Activated gamma-delta T cell (primary cell): ENCODE results near the gene PRICKLE2.

ENCODE experiments used
- DNase-seq: peaks from one replicate; lab custom pipeline; 2025; lab: John Stamatoyannopoulos, UW

The PRICKLE2 gene

DNA sequence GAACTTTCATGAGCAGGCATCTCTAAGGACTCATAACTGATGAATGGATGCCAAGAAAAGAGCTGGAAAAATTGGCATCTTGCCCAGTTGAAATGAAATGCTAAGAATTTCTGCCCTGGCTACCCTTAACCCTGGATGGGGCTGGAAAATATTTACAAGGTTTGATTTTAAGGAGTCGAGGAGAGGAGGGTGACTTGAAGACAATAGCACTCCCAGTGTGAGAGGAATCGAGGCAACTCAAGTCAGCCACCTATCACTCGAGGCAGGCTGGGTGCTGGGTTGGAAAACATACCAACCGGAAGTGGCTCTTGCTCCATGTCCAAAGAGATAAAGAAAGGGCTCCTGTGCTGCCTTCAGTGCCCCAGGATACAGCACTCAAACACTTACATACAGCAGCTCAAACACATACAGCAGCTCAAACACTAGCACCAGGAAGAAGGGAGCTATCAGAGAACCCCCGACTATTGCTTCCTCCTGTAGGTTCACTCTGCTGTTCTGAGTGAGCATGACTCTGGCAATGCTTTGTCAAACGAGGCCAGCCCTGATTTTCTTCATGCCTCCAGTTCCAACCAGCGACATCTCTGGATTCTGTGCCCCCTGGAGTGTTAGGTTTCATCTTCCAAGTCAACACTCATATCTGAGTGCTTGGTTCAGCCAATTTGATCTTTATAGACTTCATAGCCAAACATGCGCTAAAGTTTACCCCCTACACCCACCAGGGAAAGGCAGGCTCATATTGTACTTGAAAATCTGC, 4.9 kb downstream of the PRICKLE2 start:
- DNase-seq = no peak

GRCh38 chr3:64218746-64219145, 6.5 kb downstream of the PRICKLE2 start:
- DNase-seq = no peak

GRCh38 chr3:64218329-64218728, 6.9 kb downstream of the PRICKLE2 start:
- no peak for DNase-seq

GRCh38 chr3:64216274-64217147, 8.8 kb downstream of the PRICKLE2 start:
- DNase-seq = no peak

DNA sequence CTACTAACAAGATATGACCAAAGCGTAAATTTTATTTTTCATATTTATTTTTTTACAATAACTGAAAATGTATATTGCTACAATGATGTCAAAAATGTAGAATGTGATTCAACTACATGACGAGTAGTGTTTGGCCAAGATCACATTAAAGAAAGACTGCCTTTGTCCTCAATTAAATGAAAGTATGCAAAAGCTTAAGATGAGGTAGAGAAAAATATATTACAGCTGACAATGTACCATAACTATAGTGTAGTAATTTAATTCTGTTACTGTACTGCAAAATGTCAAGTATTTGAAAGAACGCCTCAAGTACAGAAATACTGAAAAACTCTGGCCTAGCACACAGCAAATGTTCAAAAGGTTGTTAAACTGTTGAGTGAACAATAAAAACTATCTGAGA, 9.7 kb downstream of the PRICKLE2 start:
- no peak for DNase-seq

GRCh38 chr3:64215103-64215502, 10.2 kb downstream of the PRICKLE2 start:
- DNase-seq = no peak

- no peak for DNase-seq
These were observed 10.8 kb downstream of the PRICKLE2 start for GRCh38 chr3:64214381-64215018.

DNA sequence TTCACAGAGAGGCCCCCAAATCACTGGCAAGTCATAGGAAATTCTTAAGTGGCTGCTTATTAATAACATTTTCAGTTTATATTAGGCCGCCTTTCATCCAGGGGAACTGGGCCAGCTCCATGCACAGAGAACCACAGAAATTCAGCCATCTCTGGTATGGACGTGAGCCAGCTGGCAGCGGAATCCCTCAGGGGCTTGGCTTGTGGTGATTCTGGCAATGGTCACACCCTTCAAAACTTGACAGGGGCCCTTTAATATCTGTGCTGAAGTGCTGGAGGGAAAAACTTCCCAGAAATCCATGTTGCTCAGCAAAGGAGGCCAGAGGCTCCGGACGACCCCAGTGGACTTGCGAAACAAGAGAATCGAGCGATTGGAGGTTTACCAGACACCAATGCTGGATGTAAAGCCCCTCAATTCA, 11.3 kb downstream of the PRICKLE2 start:
- DNase-seq = no peak

- DNase-seq = no peak
These were observed 11.9 kb downstream of the PRICKLE2 start for GRCh38 chr3:64213224-64213878.

GRCh38 chr3:64209866-64210621, 15.2 kb downstream of the PRICKLE2 start:
- DNase-seq = no peak

- DNase-seq = no peak
These were observed 17.8 kb downstream of the PRICKLE2 start for GRCh38 chr3:64207289-64208080.

GRCh38 chr3:64203969-64204908, 21.0 kb downstream of the PRICKLE2 start:
- DNase-seq = no peak

DNA sequence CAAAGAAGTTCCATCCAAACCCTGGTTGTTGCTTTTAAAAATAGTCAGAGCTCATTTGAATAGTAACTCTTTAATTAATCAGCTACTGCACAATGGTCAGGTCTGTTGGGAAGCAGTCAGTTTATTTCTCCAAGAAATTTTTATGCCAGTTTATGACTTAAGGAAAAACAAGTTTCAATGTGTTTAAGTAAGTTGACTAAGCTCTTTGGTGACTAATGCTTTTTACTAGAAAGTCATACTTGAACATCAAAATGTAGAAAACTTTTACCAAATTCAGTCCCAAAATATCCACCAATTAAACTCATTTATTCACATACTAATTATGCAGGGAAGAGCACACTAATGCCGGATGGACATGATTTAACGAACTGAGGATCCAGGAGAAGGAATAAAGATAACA, 22.1 kb downstream of the PRICKLE2 start:
- DNase-seq = no peak

GRCh38 chr3:64199932-64200331, 25.3 kb downstream of the PRICKLE2 start:
- no peak for DNase-seq

DNA sequence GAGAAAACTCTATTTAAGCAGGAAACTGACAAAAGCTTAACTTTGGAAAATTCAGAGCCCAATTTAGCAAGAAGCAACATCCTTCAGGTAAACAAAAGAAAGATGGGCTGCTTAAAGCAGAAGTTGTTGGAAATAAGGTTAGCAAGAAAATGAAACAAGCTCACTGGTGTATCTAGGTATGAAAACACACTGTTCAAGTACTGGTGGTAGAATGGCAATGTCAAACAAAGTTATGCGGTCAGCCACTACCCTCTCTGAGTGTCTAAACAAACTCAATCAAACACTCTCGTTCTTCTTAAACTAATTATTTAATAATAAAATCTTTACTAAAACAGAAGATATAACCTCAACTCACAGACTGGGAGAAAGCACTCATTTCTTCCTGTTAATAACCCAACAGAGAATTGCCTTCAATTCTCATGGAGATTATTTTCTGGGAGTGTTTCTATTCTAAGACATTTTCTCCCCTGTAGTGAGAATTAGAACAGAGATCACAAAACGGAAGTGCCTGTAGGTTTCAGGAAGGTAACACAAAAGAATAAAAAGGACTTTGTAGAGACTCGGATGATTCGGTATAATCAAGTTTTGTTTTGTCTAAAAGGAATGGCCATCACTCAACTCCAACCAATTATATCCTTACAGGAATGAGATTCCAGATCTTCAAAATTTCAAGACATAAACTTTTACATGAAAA, 28.9 kb downstream of the PRICKLE2 start:
- DNase-seq = no peak

GRCh38 chr3:64195789-64196188, 29.5 kb downstream of the PRICKLE2 start:
- no peak for DNase-seq

DNA sequence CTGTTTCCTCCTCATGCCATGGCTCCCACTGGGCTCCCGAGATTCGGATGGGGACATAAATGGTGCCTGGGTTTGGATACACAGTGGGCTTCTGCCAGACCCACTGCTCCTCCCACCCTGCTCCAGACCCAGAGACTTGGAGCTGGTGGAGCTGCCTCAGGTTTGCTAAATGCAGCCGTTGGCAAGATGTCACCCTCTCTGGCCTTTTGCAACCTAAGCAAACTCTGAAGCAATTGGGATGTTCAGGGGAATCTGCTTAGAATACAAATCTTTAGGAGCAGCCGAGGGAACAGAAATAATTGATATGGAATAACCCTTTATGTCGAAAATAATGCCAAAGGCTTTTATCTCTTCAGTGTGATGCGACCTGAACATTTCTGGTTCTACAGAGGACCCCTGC, 33.4 kb downstream of the PRICKLE2 start:
- DNase-seq = no peak
